GM21737 (cell line): Measurements from ENCODE around the gene FBXO3.
A peak's percentile ranks its signal among the peaks of the same experiment; 100 is the strongest.
"Not testable (repeated sequence)": the region's sequence is repeated elsewhere in the genome, so short reads cannot be mapped to it uniquely, and the experiment has no call there.

Experiments
- ATAC-seq: cut with Tn5 transposase; IDR thresholded peaks from one replicate; pipeline ENCODE4 v1.9.1; 2021; ENCODE audit warnings: mild to moderate bottlenecking, moderate library complexity; ENCODE audit not compliant: unreplicated experiment

FBXO3 gene, protein sequence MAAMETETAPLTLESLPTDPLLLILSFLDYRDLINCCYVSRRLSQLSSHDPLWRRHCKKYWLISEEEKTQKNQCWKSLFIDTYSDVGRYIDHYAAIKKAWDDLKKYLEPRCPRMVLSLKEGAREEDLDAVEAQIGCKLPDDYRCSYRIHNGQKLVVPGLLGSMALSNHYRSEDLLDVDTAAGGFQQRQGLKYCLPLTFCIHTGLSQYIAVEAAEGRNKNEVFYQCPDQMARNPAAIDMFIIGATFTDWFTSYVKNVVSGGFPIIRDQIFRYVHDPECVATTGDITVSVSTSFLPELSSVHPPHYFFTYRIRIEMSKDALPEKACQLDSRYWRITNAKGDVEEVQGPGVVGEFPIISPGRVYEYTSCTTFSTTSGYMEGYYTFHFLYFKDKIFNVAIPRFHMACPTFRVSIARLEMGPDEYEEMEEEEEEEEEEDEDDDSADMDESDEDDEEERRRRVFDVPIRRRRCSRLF

GRCh38 chr11:33773987-33774735 lies at the start of gene FBXO3:
TSS of gene FBXO3 (minus strand) at chr11:33774520. CDS start at chr11:33774497, 23 bp downstream.
- ATAC-seq: peak; percentile 70

- ATAC-seq: not testable (repeated sequence)
Measured at GRCh38 chr11:33822981-33823380, 48.7 kb upstream of the FBXO3 start.

- ATAC-seq: no peak
Measured at GRCh38 chr11:33819278-33820035, 45.1 kb upstream of the FBXO3 start.

DNA sequence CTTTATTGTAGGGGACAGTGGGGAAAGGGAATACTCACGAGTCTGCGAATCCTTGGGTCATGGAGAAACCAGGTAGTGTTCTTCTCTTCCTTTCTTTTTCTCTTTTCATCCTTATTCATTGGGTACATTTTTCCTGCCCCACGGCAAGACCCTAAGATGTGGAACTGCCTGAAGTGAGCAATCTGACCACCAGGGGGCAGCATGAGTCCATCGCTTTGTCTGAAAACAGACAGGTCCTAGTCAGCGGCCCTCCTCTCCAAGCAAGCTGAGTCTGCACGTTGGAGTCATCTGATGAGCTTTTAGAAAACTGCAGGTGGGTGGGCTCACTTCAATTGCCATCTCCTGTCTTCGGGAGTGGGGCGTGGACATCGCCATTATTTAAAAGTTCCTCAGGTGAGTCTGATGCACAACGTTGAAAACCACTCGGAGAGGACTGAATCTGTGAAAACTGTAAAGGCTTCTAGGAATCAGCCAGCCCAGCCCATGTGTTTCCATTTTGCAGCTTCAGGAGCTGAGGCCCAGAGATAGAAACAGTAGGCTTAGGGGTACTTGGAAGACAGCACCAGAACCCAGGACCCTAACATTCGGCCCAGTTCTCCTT lies 34.0 kb upstream of the FBXO3 start:
- no peak for ATAC-seq

DNA sequence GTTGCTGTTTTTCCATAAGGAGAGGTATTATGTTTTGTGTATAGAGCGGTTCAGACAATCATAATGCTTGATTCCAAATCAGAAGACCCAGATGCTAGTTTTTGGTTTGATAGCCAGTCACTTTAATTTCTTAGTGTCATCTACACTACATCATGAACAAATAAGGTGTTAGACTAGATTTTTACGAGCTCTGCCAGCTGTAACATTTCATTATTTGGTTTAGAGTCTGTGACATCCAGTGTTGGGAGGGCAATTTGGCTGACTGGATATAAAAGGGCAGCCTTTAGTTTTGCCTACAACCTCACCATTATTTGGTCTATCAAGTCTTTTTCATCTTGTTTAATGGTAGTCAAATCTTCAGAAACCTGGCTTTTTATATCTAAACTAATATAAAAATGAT lies 30.2 kb upstream of the FBXO3 start:
- ATAC-seq: no peak

DNA sequence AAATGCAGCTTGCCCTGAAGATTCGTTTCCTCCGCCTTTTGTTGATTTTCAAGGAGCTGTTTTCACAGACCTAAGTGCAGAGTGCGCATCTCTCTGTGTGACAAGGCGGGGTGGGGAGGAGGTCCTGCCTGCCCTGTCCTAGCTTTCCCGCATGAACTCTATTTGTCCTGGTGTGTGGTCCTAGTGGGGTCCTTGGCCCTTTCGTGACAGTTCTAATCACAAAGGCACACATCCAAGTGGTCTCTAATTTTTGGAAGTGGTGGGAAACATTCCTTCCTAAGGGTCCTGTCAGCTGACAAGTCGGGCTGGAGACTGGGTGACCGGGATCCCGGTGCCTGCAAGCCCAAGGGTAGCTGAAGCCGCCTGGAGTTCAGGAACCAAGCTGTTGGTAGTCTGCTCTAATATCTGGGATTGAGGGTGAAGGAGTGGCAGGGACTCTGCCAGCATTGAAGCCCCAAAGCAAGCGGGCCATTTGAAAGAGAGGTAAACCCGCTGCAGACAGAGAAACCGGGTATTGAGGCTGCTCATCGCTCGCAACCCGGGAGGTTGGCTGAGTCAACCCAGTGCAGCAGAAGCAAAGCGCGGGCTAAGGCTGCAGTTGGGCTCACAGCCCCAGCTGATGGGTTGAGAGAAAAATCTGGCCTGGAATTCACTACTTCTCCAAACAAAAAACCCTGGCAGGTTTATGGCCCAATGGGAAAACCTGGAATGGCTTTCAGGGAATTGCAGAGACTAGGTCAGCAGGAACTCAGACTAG lies 28.1 kb upstream of the FBXO3 start:
- ATAC-seq: no peak

GRCh38 chr11:33801821-33802193 lies 27.5 kb upstream of the FBXO3 start:
- ATAC-seq: no peak

DNA sequence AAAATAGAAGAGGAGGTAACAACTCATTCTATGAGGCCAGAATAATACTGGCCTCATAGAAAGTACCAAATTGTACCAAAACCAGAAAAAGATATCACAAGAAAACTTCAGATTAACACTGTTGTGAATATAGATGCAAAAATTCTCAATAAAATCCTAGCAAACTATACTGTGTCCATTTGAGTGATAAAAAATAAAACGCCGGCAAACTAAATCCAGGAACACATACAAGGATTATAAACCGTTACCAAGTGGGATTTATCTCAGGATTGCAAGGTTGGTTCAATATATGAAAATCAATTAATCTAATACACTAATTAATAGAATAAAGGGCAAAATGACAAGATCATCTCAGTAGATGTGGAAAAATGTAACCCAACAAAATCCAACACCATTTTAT lies 23.6 kb upstream of the FBXO3 start:
- no peak for ATAC-seq

DNA sequence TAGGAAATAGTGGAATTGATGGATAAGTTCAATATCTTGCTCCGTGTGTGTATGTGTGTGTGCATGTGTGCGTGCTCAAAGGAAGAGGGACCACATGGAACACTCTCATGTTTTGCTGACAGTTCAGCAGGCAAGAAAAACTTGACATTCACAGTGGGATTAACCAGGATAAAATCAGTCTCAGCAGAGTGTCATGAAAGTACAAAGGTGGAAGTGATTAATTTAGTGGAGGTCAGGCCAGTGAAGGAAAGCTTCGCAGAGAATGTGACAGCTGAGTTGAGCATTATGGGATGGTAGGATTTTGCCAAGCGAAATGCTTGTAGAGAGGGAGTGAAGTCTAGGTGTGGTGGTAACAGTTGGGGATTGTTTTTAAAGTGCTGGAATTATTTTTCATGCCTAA lies 15.7 kb upstream of the FBXO3 start:
- ATAC-seq: no peak

DNA sequence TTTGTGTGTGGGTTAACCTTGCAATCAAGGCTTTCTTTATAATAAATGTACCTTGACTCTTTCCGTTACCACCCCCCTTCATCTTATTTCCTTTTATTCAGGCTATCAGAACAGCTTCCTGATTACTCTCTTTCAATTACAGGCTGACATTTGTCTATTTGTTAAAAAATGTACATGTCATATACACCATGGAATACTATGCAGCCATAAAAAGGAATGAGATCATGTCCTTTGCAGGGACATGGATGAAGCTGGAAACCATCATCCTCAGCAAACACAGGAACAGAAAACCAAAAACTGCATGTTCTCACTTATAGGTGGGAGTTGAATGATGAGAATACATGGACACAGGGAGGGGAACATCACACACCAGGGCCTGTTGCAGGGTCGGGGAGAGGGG lies 13.8 kb upstream of the FBXO3 start:
- not testable (repeated sequence) for ATAC-seq

GRCh38 chr11:33787076-33787475 lies 12.8 kb upstream of the FBXO3 start:
- ATAC-seq: no peak

GRCh38 chr11:33785609-33786008 lies 11.3 kb upstream of the FBXO3 start:
- ATAC-seq: no peak

DNA sequence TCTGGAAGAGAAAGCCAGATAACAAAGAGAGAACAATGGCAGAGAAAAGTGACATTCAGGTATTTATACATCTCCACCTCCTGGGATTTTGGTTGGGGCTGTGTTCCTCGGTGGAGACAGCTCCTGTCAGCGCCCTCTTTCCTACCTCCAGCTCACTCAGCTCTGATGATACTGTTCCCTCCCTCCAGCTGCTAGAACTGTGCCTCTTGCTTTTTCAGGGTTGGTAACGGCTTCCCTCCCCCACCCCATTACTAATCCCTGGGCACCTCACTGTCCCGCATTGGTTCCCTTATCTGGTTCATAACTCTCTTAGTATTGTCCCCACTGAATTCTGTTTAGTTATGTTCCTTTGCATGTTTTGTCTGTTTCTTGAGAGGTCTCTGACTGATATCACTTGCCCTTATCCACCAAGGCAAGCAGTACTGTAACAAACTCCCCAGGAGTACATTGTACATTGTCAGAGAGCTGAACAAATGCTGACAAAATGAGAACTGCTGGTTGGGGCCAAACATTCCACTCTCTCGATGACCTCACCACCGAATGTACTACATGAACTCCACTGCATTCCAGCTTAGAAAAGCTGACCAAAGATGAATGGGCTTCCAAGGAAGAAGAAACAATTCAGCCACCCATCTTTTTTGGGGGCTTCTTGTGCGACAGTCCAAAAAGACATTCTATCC lies 5.7 kb upstream of the FBXO3 start:
- no peak for ATAC-seq

DNA sequence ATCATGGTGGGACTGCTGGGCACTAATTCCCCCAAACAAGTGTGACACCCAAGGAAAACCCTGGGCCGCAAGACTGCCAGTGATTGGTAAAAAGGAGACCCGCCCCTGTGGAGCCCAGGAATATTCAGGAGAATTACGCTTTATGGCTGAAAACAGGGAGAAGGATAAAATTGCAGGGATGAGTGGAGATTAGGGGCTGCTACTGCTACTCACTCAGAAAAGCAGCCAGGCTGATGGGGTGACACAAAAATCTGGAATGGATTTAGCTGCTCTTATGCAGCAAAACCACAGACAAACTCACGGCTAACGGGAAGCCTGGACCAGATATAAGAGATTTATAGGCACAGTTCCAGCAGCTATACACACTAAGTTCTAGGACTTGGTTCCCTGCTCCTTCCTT lies 4.4 kb upstream of the FBXO3 start:
- ATAC-seq: no peak

DNA sequence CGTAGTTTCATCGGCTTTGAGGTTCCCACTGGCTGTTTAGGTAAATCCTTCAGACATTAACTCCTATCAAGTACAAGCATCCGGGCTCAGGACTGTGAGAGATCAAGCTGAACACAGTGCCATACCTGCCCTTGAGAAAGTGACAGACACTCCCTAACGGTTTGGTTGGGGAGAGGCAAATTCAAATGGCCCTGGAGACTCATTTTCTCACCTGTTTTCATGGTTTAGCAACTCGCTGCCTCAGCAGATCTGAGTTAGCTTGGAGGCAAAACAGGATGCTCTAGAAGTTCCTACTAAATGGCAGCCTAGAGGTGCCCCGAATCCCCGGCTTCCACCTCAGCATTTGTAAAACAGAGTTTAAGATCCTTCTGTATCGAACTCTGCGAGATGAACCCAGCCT lies 3.6 kb upstream of the FBXO3 start:
- ATAC-seq: no peak

DNA sequence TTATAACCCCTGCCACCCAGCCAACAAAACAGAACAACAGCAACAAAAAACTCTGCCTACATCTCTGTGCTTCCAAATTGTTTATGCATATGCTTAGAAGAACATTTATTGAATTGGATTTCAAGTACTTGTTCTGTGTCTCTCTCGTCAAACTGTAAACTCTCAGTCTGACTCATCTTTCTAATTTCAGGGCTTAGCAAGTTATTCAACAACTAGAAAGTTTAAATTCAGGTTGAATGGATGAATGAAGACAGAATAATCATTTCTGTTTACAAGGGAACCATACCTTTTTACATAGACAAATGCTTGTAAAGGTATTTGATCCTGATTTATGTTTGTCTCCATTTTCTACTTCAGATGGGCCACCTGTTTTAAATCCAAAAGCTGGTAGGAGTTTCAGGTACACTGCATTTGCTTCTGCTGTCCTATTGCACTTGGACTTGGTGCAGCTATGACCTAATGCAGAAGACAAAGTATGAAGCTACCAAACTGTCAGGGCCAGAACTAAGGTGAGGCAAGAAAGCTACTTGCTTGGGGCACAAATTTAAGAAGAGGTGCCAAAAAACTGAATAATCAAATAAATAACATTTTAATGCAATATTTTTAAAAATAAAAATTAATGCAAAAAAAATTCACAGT lies 1.6 kb upstream of the FBXO3 start:
- peak; percentile 34 for ATAC-seq

DNA sequence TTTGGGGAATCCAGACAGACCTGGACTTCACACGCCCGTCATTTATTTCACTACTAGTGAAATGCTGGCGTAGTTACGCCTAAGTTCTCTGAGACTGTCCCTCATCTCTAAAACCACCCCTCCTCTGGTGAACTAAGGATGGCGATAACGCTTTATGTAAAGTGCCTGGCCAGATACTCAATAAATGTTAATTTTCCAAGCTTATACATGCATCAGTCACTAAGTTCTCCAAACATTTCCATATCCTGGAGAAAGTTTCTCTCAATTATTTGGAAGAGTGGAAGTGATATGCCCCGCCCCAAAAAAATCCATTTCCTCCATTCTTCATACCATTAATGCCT lies 1.1 kb upstream of the FBXO3 start:
- ATAC-seq: no peak

- no peak for ATAC-seq
Measured at GRCh38 chr11:33774736-33775466, 581 bp upstream of the FBXO3 start.
